ENCODE results near the gene MAP7D3. TPM values are rescaled to one million over a fixed set of nuclear protein-coding genes. Genes with fewer than 3 reads are reported as not detected.

Gene MAP7D3
- total and polyA plus RNA-seq, 10 of the 15 experiments (the other 5 are each of a cell fraction or from before 2014, with no cell fraction given): 9.1 to 24.0 (median 11.0) TPM

GRCh38 chrX:136209016-136209738 is 42.0 kb downstream of the MAP7D3 start:
- TF ChIP-seq MYC (IDR thresholded peaks at IDR 0.05; ENCODE audit: insufficient read depth, insufficient read length, insufficient replicate concordance, low read length, severe bottlenecking) (no peak), SPI1 (IDR thresholded peaks at IDR 0.05; ENCODE audit: borderline replicate concordance, insufficient read depth, low read depth, low read length) (no peak), SUPT20H (IDR thresholded peaks at IDR 0.05; ENCODE audit: borderline replicate concordance, control insufficient read depth, low read depth, low read length) (no peak), POLR2A (IDR thresholded peaks at IDR 0.05; ENCODE audit: low read depth, low read length) (no peak), SMC3 (IDR thresholded peaks at IDR 0.05; ENCODE audit: borderline replicate concordance, low read length) (peak; percentile 7; the same call in 1 of the 2 replicates), SMAD5 (IDR thresholded peaks at IDR 0.05; ENCODE audit: low read depth) (no peak), CTCF (IDR thresholded peaks at IDR 0.05 in 2 of 3, conservative IDR thresholded peaks at IDR 0.05 in 1 of 3; ENCODE audit: control insufficient read depth in 2 of 3, extremely low read depth in 1 of 3, insufficient read depth in 1 of 3, low read depth in 3 of 3, low read length in 3 of 3) (peak; percentile 20 to 31 (median 24); a peak in 3 of 6 replicates), NFYB (IDR thresholded peaks at IDR 0.05; ENCODE audit: insufficient read depth, low read depth, low read length) (no peak), SREBF2 (IDR thresholded peaks at IDR 0.05; ENCODE audit: low read length) (no peak)
- Histone ChIP-seq H4K20me1 (ENCODE audit: control insufficient read depth, insufficient read depth) (no peaks in the 10 kb centered on the region), H3K36me3 (ENCODE audit: control insufficient read depth in 2 of 2, insufficient read depth in 2 of 2, low read length in 1 of 2) (no peaks in the 10 kb centered on the region), H3K27ac (ENCODE audit: control insufficient read depth, insufficient read depth) (no peak overlapping the region), H3K79me2 (ENCODE audit: control insufficient read depth, insufficient read depth, low read length) (no peaks in the 10 kb centered on the region), H2AFZ (ENCODE audit: control insufficient read depth, low read depth, low read length) (no peak overlapping the region), H3K9ac (ENCODE audit: control insufficient read depth, insufficient read depth, low read length) (no peak overlapping the region), H3K9me3 (replicated peaks; ENCODE audit: control insufficient read depth, insufficient read depth, low read length) (no peaks in the 10 kb centered on the region), H3K4me1 (ENCODE audit: control insufficient read depth, insufficient read depth, low read length) (no peaks in the 10 kb centered on the region), H3K27me3 (replicated peaks in 1 of 2; ENCODE audit: control insufficient read depth in 2 of 2, insufficient read depth in 2 of 2, low read length in 1 of 2) (no peaks in the 10 kb centered on the region), H3K4me2 (ENCODE audit: control insufficient read depth, insufficient read depth) (no peak overlapping the region), H3K4me3 (no peak overlapping the region)
- ChIA-PET POLR2A (no interaction called here), CTCF (interaction anchor here (0.6 to 2.3 kb wide), 5 partner anchors 60 to 1807 kb away, joined by 3 to 9 read pairs (median 3); no protein-coding TSS in a partner anchor), RAD21 (ENCODE audit: unreplicated experiment) (interaction anchor here (1.2 kb wide), 1 partner anchor 181 kb away, joined by 4 read pairs; no protein-coding TSS in a partner anchor), SMC1A (ENCODE audit: uncharacterized antibody, unreplicated experiment) (no interaction called here)
- DNase-seq (ENCODE audit: low read depth, low spot score): no peak
- peak; percentile 70 for ATAC-seq
- FAIRE-seq: no peak
- no TSS peak for BruUV-seq (replicated peaks)
- in situ Hi-C loops (cut with MboI): no loop called here
- intact Hi-C loops (cut with micrococcal nuclease; ENCODE audit: unreplicated experiment): no loop called here
- WGBS (ENCODE audit: insufficient coverage, insufficient replicate concordance, low lambda C conversion rate, missing lambda C conversion rate): 73% methylated on average over 28 of the region's 28 CpGs

All from GM12878 (cell line).